ENCODE measurements around the gene MAP3K14.

DNA sequence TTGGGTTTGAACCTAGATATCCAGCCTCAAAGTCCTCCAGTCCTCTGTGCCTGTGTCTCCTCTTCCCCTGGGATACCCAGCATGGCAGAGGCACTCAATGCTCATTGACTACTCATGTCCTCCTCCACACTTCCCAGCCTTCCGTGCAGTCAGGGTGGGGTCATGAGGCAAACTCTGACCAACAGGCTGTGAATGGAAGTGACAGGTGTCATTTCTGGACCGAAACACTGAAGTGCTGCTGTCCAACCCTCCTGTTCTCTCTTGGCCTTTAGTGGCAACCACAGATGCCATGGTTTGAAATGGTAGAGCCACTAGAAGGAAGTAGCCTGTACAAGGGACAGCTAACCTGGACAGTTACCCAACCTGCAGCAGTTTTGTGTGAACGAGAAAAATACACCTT is 46.7 kb upstream of the MAP3K14 start:
- TF ChIP-seq CTCF (conservative IDR thresholded peaks at IDR 0.05; ENCODE audit: low read depth, low read length), result no peak
- TF ChIP-seq EZH2 (IDR thresholded peaks at IDR 0.05; ENCODE audit: borderline replicate concordance, low read depth, low read length, poor library complexity, severe bottlenecking), result no peak

All from A673 (cell line).